T-helper 22 cell (primary cell): ENCODE measurements around the gene ETV1.
A peak's percentile ranks its signal among the peaks of the same experiment; 100 is the strongest.
"Not testable (repeated sequence)": the region's sequence is repeated elsewhere in the genome, so short reads cannot be mapped to it uniquely, and the experiment has no call there.

Source experiments
- DNase-seq: peaks from one replicate; pipeline ENCODE4 v3.0.0-alpha.2; 2020; ENCODE audit warnings: low read depth

ETV1 gene

GRCh38 chr7:13921062-13921461 is 68.4 kb downstream of the ETV1 start:
- no peak for DNase-seq

GRCh38 chr7:13920053-13920697 is 69.3 kb downstream of the ETV1 start:
- DNase-seq, result no peak

GRCh38 chr7:13918333-13918732 is 71.1 kb downstream of the ETV1 start:
- DNase-seq, result not testable (repeated sequence)

- not testable (repeated sequence) for DNase-seq
Measured at GRCh38 chr7:13917103-13917502, 72.4 kb downstream of the ETV1 start.

- DNase-seq, result no peak
Measured at GRCh38 chr7:13915891-13916290, 73.6 kb downstream of the ETV1 start.

- no peak for DNase-seq
Measured at GRCh38 chr7:13912715-13913278, 76.7 kb downstream of the ETV1 start.

GRCh38 chr7:13911909-13912308 is 77.6 kb downstream of the ETV1 start:
- DNase-seq, result no peak

- no peak for DNase-seq
Measured at GRCh38 chr7:13910805-13911551, 78.5 kb downstream of the ETV1 start.

GRCh38 chr7:13908667-13909397 is 80.6 kb downstream of the ETV1 start:
- DNase-seq, result peak; percentile 6

GRCh38 chr7:13907831-13908230 is 81.6 kb downstream of the ETV1 start:
- no peak for DNase-seq

- no peak for DNase-seq
Measured at GRCh38 chr7:13904689-13905088, 84.8 kb downstream of the ETV1 start.

GRCh38 chr7:13904007-13904406 is 85.5 kb downstream of the ETV1 start:
- DNase-seq, result no peak

GRCh38 chr7:13901577-13901976 is 87.9 kb downstream of the ETV1 start:
- DNase-seq, result no peak

GRCh38 chr7:13898957-13899670 is 90.4 kb downstream of the ETV1 start:
- no peak for DNase-seq

GRCh38 chr7:13897819-13898218 is 91.6 kb downstream of the ETV1 start:
- no peak for DNase-seq

- no peak for DNase-seq
Measured at GRCh38 chr7:13894954-13895353, 94.5 kb downstream of the ETV1 start.

GRCh38 chr7:13894377-13894776 is 95.1 kb downstream of the ETV1 start:
- no peak for DNase-seq

GRCh38 chr7:13890793-13891192 is 98.7 kb downstream of the ETV1 start:
- no peak for DNase-seq

GRCh38 chr7:13886356-13886755 is 103.1 kb downstream of the ETV1 start:
- DNase-seq, result no peak

GRCh38 chr7:13882051-13882450 is 107.4 kb downstream of the ETV1 start:
- no peak for DNase-seq

GRCh38 chr7:13880789-13881188 is 108.7 kb downstream of the ETV1 start:
- no peak for DNase-seq
